Stimulated activated CD8-positive, alpha-beta memory T cell treated with anti-CD3 and anti-CD28 coated beads, Interleukin-12 subunit alpha, Interleukin-12 subunit beta, amount 100 ng/mL, for 24 hours (primary cell): ENCODE results near the gene PHRF1.

ENCODE experiments used
- DNase-seq: peaks from one replicate; pipeline ENCODE4 v3.0.0-alpha.2; 2020; ENCODE audit errors: extremely low read depth

Gene PHRF1

GRCh38 chr11:575313-575995 is 816 bp upstream of the PHRF1 start:
- DNase-seq: no peak

- no peak for DNase-seq
Measured at GRCh38 chr11:576811-577610, 741 bp downstream of the PHRF1 start.

DNA sequence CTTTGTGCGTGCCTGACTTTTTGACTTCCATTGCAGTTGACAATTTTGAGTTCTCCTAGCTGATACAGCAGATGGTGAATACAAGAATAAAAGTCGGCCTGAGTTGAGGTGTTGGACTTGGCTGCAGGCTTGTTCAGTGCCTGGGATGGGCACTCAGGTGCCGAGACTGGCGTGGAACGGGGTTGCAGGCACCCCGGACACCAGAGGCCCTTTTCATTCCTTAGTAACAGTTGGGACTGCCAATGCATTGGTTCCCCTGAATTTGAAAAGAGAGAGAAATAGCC is 1.3 kb downstream of the PHRF1 start:
- no peak for DNase-seq

- DNase-seq: no peak
Measured at GRCh38 chr11:578276-579035, 2.2 kb downstream of the PHRF1 start.

- DNase-seq: no peak
Measured at GRCh38 chr11:579830-580601, 3.7 kb downstream of the PHRF1 start.

DNA sequence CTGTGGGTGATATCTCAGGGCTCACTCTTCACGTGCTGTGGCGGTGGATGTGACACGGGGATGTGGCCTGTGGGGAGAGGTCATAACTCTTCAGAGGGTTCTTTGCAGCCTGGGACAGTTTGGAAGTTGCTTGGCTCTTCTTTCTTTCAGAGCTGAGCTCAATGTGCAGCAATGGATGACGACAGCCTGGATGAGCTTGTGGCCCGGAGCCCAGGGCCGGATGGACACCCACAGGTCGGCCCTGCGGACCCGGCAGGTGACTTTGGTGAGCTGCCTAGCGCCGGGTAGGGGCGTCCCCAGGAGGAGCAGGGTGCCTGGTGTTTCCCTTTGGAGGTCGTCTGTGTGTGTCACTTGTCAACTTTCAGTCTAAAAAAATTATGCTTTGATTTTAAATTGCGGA is 5.1 kb downstream of the PHRF1 start:
- DNase-seq: no peak

DNA sequence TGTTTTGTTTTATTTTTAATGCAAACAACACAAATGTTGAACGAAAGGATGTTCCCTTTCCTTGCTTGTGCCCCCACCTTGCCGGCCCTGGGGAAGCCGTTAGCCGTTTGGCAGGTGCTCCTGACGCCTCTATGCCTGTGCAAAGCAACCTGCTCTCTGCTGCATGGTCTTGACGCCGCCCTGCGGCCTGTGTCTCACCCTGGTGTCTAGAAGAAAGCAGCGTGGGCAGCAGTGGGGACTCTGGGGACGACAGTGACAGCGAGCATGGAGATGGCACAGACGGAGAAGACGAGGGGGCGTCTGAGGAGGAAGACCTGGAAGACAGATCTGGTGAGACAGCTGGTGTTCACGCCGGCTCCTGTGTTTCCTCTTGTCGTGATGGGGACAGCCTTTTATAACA is 5.5 kb downstream of the PHRF1 start:
- no peak for DNase-seq

DNA sequence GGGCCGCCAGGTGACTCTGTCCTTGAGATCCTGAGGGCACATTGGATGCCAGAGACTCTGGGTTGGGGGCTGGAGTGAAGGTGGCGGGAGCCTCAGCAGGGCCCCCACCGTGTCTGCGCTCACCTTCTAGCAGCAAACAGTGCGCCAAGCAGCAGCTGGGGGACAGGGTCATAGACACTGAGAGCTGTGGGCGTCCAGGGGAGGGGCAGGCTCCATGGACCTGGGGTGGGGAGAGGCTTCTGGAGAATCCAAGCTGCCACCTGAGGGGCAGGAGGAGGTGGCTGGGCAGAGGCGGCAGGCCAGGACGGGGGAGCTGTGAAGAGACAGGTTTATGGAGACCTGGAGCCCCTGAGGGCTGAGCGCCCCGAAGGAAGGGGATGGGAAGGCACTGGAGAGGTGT is 8.0 kb downstream of the PHRF1 start:
- DNase-seq: no peak

DNA sequence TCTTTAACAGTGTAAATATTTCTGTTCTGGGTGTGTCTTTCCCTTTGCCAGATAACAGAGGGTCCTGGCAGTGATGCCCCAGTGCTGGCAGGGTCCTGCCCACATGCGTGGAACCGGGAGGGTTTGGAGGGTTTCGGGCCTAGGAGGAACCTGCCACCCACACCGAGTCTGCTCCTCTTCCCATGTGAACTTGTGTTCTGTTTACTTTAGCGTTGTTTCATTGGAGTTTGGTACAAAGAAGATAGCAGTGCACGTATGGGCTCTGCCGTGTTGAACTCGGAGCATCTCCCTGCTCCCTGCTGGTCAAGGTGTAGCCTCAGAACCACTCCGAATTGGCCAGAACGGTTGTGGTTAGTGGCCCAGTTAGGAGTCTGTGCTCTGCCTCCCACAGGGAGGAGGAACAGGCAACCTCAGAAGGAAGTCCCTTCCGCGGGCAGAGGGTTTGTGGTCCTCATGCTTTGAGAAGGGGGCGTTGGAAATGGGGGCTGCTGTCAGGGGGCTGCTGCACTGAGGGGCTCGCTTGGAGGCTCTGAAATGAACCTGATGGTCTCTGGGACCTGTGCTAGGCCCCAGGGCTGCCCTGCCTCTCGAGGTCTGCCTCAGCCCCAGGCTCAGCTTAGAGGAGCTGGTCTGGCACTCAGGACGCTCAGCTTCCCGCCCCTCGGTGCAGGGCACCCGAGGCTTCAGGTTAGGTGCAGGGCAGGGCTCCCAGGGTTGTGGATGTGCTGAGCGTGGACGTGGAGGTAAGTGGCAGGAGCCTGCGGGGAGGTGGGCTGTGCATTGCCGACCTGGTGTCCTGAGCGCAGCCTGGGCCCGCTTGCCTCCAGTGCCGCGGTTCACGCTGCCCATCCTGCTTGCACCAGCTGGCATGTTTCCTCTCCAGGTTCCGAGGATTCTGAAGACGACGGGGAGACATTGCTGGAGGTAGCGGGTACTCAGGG is 10.4 kb downstream of the PHRF1 start:
- no peak for DNase-seq

DNA sequence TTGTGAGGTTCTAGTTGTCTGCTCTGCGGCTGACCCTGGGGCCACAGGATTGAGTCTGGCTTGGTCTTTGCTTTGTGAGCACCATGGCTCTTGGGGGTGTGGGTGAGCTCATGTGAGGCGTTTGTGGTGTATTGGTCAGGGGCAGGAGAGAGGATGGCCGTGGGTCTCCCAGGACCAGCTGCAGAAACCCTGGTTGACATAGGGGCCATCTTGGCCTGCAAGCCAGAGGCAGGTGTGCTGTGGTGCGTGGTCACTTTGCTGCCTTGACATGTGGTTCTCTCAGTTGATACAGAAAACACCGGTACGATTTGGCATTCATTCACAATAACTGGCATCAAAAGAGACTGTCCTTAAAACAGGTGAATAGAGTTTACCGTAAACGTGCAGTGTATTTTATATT is 11.3 kb downstream of the PHRF1 start:
- DNase-seq: no peak

DNA sequence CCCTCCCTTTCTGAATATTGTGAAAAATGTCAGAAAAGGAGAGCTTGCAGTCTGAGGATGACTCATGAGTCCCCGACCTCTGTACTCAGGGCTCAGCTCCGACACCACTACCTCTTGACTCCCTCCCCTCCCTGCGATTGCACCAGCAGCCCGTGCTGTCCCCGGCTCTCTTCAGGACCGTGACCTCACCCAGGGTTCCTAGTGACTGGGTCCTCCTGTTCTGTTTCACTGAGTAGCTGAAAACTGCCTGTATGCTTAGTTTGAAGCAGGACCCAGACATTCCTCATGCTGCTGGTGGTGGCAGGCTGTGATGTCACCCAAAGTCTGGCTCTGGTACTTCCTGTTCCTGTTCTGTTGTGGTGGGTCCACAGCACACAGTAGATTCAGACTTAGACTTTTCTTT is 11.7 kb downstream of the PHRF1 start:
- peak; percentile 41 for DNase-seq

- no peak for DNase-seq
Measured at GRCh38 chr11:589798-590197, 13.5 kb downstream of the PHRF1 start.

DNA sequence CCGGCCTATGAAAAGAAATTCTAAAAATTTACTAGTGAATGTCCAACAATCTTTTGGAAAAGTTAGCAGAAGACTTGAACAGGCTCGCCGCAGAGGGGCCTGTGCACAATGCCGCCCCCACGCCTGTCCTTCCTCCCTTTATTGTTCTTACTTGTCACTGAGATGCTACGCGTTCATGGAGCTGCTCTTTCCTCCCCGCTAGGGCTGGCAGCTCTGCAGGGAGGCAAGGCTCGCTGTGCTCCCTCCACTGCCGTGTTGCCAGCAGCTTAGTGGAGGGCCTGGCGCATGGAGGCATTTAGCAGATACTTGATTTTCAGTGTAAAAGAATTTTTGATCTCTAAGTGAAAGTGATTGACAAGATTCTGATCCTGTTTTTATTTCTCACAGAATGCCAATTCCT is 14.7 kb downstream of the PHRF1 start:
- no peak for DNase-seq

GRCh38 chr11:592501-592900 is 16.2 kb downstream of the PHRF1 start:
- no peak for DNase-seq

DNA sequence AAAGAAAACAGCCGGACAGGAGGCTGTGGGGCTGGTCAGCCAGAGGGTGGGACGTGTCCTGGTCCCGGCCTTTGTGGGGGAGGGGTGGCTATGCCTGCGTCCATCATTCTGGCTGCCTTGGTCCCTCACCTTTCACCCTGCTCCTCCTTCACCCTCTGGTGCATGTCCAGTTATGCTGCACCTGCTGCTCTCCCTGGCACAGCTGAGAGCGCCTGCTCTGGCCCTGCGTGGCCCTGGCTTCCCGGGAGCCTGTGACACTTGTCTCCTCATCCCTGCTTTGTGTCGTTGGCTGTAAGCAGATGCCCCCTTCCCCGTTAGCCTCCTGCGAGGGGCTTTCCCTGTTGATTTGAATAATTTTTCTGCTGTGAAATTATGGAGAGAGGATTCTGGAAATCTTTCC is 16.6 kb downstream of the PHRF1 start:
- no peak for DNase-seq

DNA sequence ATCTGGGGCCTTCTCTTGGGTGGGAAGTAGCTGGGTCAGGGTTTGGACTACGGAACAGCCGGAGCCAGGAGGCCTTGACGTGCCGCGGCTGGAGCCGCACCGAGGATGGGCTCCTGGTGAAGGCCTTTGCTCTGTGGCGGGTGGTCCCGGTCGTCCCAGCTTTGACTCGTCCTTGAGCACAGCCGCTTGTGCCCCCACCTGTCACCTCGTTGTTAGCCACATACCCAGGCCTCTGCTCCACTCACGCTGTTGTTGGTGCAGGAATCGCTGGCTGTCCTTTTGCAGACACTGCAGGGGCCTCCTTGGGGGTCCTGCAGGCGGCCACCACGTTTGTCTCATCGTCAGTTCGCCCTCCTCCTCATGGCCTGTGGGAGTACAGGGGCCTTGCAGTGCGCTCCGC is 17.1 kb downstream of the PHRF1 start:
- DNase-seq: no peak

DNA sequence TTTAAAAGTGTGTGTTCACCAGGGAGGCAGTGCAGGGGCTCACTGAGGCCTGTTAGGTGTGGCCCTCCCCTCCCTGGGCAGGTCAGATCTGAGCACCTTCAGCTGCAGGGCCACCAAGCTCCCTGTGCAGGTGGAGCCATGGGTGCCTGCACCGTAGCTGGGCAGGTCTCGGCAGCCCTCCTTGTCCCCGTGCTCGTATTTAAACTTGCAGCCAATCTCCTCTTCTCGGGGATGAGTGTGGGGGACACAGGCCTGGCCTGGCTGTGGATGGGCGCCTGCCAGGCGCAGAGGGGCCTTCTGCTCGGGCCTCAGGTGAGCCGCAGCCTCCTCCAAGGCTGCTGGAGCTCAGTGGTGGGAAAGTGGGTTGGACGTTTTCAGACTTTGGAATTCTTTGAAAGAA is 19.1 kb downstream of the PHRF1 start:
- no peak for DNase-seq

GRCh38 chr11:596374-596773 is 20.1 kb downstream of the PHRF1 start:
- no peak for DNase-seq

GRCh38 chr11:597166-597725 is 21.0 kb downstream of the PHRF1 start:
- no peak for DNase-seq

- no peak for DNase-seq
Measured at GRCh38 chr11:598005-598680, 21.9 kb downstream of the PHRF1 start.
